SK-N-SH (cell line): ENCODE measurements around the gene RPP14. TPM values are rescaled to one million over a fixed set of nuclear protein-coding genes. Genes with fewer than 3 reads are reported as not detected.

Experiments
- CTCF ChIA-PET: fragments of 300-600, 350-600 bp; formaldehyde crosslinking; extraction: SDS; loops from one replicate; lab custom pipeline; 2021; lab: Yijun Ruan, JAX
- POLR2A ChIA-PET: fragments of 350-600 bp; sonication (Branson Sonifier 250); formaldehyde crosslinking; extraction: SDS; loops from one replicate; lab custom pipeline; 2020; ENCODE audit warnings: antibody characterized with exemption, inconsistent platforms; lab: Yijun Ruan, JAX
- DNase-seq: peaks from one replicate; pipeline ENCODE4 v3.0.0; 2012
- H2AFZ ChIP-seq: fragments of 200-600 bp; sonication (generic); 2 replicates; pipeline ENCODE4 v1.8.1; 2016; ENCODE audit warnings: antibody characterized with exemption, mild to moderate bottlenecking, low read depth
- H3F3A ChIP-seq: fragments of 200-600 bp; sonication (generic); replicated peaks from 2 replicates; pipeline ENCODE3; 2016; ENCODE audit warnings: antibody characterized with exemption, mild to moderate bottlenecking; ENCODE audit not compliant: insufficient read depth
- H3K27ac ChIP-seq, 2 experiments: fragments of 200-500 bp in 1 of 2; fragments of 200-600 bp in 1 of 2; sonication (Bioruptor generic) in 1 of 2; sonication (generic), shearing (Covaris generic) in 1 of 2; 2 replicates each; pipeline versions ENCODE4 v1.5.1 to v1.6.1; 2014 to 2016; ENCODE audit warnings: low read depth in 2 of 2, inconsistent platforms in 1 of 2, low read length in 1 of 2, mild to moderate bottlenecking in 1 of 2, mixed read lengths in 1 of 2
- H3K27me3 ChIP-seq: fragments of 200-600 bp; sonication (generic), shearing (Covaris generic); 2 replicates; pipeline ENCODE4 v1.6.1; 2016; ENCODE audit warnings: mixed run types; ENCODE audit not compliant: insufficient read depth
- H3K36me3 ChIP-seq, 2 experiments: fragments of 200-500 bp in 1 of 2; fragments of 200-600 bp in 1 of 2; sonication (Bioruptor generic) in 1 of 2; sonication (generic) in 1 of 2; replicated peaks in 1 of 2; 2 replicates each; pipeline versions ENCODE3 to v1.5.1; 2014 to 2016; ENCODE audit warnings: low read length in 1 of 2, mild to moderate bottlenecking in 1 of 2; ENCODE audit not compliant: insufficient read depth in 2 of 2, control insufficient read depth in 1 of 2
- H3K4me1 ChIP-seq, 2 experiments: fragments of 200-500 bp in 1 of 2; fragments of 200-600 bp in 1 of 2; sonication (Bioruptor generic) in 1 of 2; sonication (generic), shearing (Covaris generic) in 1 of 2; 2 replicates each; pipeline versions ENCODE4 v1.5.1 to v1.6.1; 2014 to 2016; ENCODE audit warnings: low read depth in 1 of 2, low read length in 1 of 2, mixed run types in 1 of 2; ENCODE audit not compliant: insufficient read depth in 2 of 2, control insufficient read depth in 1 of 2
- H3K4me2 ChIP-seq: fragments of 200-600 bp; sonication (generic), shearing (Covaris generic); 2 replicates; pipeline ENCODE4 v1.6.1; 2017; ENCODE audit warnings: mixed run types
- H3K4me3 ChIP-seq, 2 experiments: fragments of 200-500 bp in 1 of 2; fragments of 200-600 bp in 1 of 2; sonication (Bioruptor generic) in 1 of 2; sonication (generic), shearing (Covaris generic) in 1 of 2; 2 replicates each; pipeline versions ENCODE4 v1.5.1 to v1.8.1; 2014 to 2016; ENCODE audit warnings: low read depth in 2 of 2, inconsistent platforms in 1 of 2, low read length in 1 of 2, mild to moderate bottlenecking in 1 of 2, mixed read lengths in 1 of 2, moderate library complexity in 1 of 2
- H3K79me2 ChIP-seq: fragments of 200-600 bp; sonication (generic); 2 replicates; pipeline ENCODE4 v1.8.1; 2017; ENCODE audit warnings: mild to moderate bottlenecking; ENCODE audit not compliant: insufficient read depth
- H3K9ac ChIP-seq: fragments of 200-600 bp; sonication (generic); 2 replicates; pipeline ENCODE4 v1.6.1; 2017; ENCODE audit warnings: mixed run types
- H3K9me2 ChIP-seq: fragments of 200-600 bp; sonication (generic); 2 replicates; pipeline ENCODE4 v1.6.1; 2017; ENCODE audit warnings: mixed run types
- H3K9me3 ChIP-seq: fragments of 200-600 bp; sonication (generic); 2 replicates; pipeline ENCODE4 v1.6.1; 2017; ENCODE audit warnings: mixed run types, mild to moderate bottlenecking, moderate library complexity
- H4K20me1 ChIP-seq: fragments of 200-600 bp; sonication (generic); 2 replicates; pipeline ENCODE4 v1.6.1; 2017; ENCODE audit warnings: mild to moderate bottlenecking, mixed run types; ENCODE audit not compliant: insufficient read depth
- CHD2 ChIP-seq: fragments of 150-350 bp; IDR thresholded peaks from 2 replicates; pipeline ENCODE4 v1.6.1; 2018; ENCODE audit warnings: low read length; ENCODE audit not compliant: partially characterized antibody
- ELF1 ChIP-seq: IDR thresholded peaks from 2 replicates; pipeline ENCODE4 v1.4.0; 2012
- EZH2phosphoT487 ChIP-seq: fragments of 200-600 bp; sonication (generic); IDR thresholded peaks from 2 replicates; pipeline ENCODE4 v1.6.1; 2017; ENCODE audit warnings: low read depth, mixed run types, mild to moderate bottlenecking, antibody characterized with exemption, moderate library complexity, borderline replicate concordance
- FOSL2 ChIP-seq: IDR thresholded peaks from 2 replicates; pipeline ENCODE4 v1.4.0; 2012; ENCODE audit warnings: low read depth, mild to moderate bottlenecking, moderate library complexity, borderline replicate concordance
- FOXM1 ChIP-seq: IDR thresholded peaks from 2 replicates; pipeline ENCODE4 v1.4.0; 2012; ENCODE audit warnings: low read depth, mild to moderate bottlenecking
- GABPA ChIP-seq: IDR thresholded peaks from 2 replicates; pipeline ENCODE4 v1.4.0; 2012; ENCODE audit warnings: low read depth, mild to moderate bottlenecking
- JUND ChIP-seq: IDR thresholded peaks from 2 replicates; pipeline ENCODE4 v1.4.0; 2012
- NFIC ChIP-seq: IDR thresholded peaks from 2 replicates; pipeline ENCODE4 v1.4.0; 2012; ENCODE audit warnings: borderline replicate concordance
- NRF1 ChIP-seq: IDR thresholded peaks from 2 replicates; pipeline ENCODE4 v1.6.1; 2012; ENCODE audit warnings: low read depth, mild to moderate bottlenecking, low read length
- RAD21 ChIP-seq: IDR thresholded peaks from 2 replicates; pipeline ENCODE4 v1.6.1; 2012; ENCODE audit warnings: mild to moderate bottlenecking, low read length
- RFX5 ChIP-seq: IDR thresholded peaks from 2 replicates; pipeline ENCODE4 v1.6.1; 2012; ENCODE audit warnings: mild to moderate bottlenecking, improper control_type of control experiment, low read length
- SMC3 ChIP-seq: IDR thresholded peaks from 2 replicates; pipeline ENCODE4 v1.6.1; 2012; ENCODE audit warnings: low read depth, low read length, improper control_type of control experiment
- TCF12 ChIP-seq: IDR thresholded peaks from 2 replicates; pipeline ENCODE4 v1.4.0; 2012
- YY1 ChIP-seq: IDR thresholded peaks from 2 replicates; pipeline ENCODE4 v1.4.0; 2012; ENCODE audit warnings: low read depth, mild to moderate bottlenecking
- WGBS: methylation state at CpG from one replicate; pipeline ENCODE4 v1.1.6; 2017; ENCODE audit warnings: low lambda C conversion rate; 5-methylcytosine and 5-hydroxymethylcytosine counted together
- polyA plus RNA-seq, 3 experiments: library from polyadenylated mRNA; depleted of rRNA; stranded (reverse); fragments of >200 nt; gene quantifications; 2 replicates each; pipeline ENCODE4 v1.2.3, GENCODE V29; 2012
- TF ChIP-seq, protein P1 (sequence below): IDR thresholded peaks from 2 replicates; pipeline ENCODE4; 2012
- TF ChIP-seq, protein P2 (sequence below): IDR thresholded peaks from 2 replicates; pipeline ENCODE4 v1.4.0; 2012; ENCODE audit warnings: low read depth, borderline replicate concordance
- TF ChIP-seq, protein P3 (sequence below): fragments of 150-350 bp; IDR thresholded peaks from 2 replicates; pipeline ENCODE4 v1.6.1; 2017; ENCODE audit warnings: antibody characterized with exemption, low read length, low read depth, borderline replicate concordance
- TF ChIP-seq, protein P4 (sequence below): IDR thresholded peaks from 2 replicates; pipeline ENCODE4 v1.4.0; 2012; ENCODE audit warnings: low read depth
- TF ChIP-seq, protein P5 (sequence below): fragments of 200-600 bp; sonication (generic); IDR thresholded peaks from 2 replicates; pipeline ENCODE4 v1.6.1; 2017; ENCODE audit warnings: antibody characterized with exemption, mild to moderate bottlenecking, moderate library complexity
- TF ChIP-seq, protein P6 (sequence below): fragments of 150-350 bp; IDR thresholded peaks from 2 replicates; pipeline ENCODE4 v1.6.1; 2016; ENCODE audit warnings: mild to moderate bottlenecking, low read depth, low read length

The RPP14 gene
- polyA plus RNA-seq, 1 of the 3 experiments (the other 2 are of a cell fraction): 8.3 TPM

DNA sequence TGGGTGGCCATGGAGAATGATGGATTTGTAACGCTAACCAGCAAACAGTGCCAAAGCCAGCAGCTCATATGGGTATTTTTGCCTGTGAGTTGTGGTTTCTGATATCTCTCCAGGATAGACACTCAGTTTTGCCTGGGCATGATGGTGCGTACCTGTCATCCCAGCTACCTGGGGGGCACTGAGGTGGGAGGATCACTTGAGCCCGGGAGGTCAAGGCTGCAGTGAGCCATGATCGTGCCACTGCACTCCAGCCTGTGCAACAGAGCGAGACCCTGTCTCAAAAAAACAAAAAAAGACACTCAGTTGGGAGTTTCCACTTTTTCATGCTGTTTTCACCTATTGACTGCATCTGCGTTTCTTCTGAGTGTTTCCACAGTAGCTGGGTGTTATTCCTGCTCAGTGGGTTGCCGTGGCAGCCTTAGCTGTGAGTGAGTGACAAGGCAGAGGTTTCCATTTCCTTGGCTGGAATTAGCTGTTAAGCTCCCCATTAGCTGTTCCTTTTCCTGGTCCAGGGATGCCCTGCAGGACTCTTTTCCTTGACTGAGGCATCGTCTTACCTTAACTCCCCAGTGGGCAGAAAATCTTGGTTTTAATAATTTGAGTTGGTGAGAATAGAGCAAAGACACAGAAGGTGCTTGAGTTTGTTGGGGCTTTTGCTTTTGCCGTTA is 14.2 kb upstream of the RPP14 start:
- WGBS: 85% methylated on average over 7 of the region's 9 CpGs
- no peak overlapping the region for H3K27ac ChIP-seq
- no peaks in the 10 kb centered on the region for H3K79me2 ChIP-seq
- ChIA-PET POLR2A (no interaction called here), CTCF (interaction anchor here (1.2 to 1.9 kb wide), 3 partner anchors 8 to 114 kb away, joined by 4 to 6 read pairs (median 4); no protein-coding TSS in a partner anchor)
- TF ChIP-seq, protein P1, sequence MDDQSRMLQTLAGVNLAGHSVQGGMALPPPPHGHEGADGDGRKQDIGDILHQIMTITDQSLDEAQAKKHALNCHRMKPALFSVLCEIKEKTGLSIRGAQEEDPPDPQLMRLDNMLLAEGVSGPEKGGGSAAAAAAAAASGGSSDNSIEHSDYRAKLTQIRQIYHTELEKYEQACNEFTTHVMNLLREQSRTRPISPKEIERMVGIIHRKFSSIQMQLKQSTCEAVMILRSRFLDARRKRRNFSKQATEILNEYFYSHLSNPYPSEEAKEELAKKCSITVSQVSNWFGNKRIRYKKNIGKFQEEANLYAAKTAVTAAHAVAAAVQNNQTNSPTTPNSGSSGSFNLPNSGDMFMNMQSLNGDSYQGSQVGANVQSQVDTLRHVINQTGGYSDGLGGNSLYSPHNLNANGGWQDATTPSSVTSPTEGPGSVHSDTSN: no peak
- TF ChIP-seq SMC3: no peak
- no peak for TF ChIP-seq FOXM1
- TF ChIP-seq FOSL2: no peak
- no peak for TF ChIP-seq NRF1
- H3K27me3 ChIP-seq: no peaks in the 10 kb centered on the region
- H3K9ac ChIP-seq: no peak overlapping the region
- no peaks in the 10 kb centered on the region for H3K4me1 ChIP-seq
- no peak overlapping the region for H2AFZ ChIP-seq
- H3K9me3 ChIP-seq: 0 out of 2 replicates have a peak, but pooled peaks cover 7% of the 10 kb centered on the region
- H4K20me1 ChIP-seq: no peaks in the 10 kb centered on the region
- no peak overlapping the region for H3K4me3 ChIP-seq
- H3K4me2 ChIP-seq: no peak overlapping the region
- H3K36me3 ChIP-seq: peaks cover 0 to 13% of the 10 kb centered on the region in 2 experiments
- no peaks in the 10 kb centered on the region for H3F3A ChIP-seq
- H3K9me2 ChIP-seq: no peaks in the 10 kb centered on the region
- no peak for DNase-seq

DNA sequence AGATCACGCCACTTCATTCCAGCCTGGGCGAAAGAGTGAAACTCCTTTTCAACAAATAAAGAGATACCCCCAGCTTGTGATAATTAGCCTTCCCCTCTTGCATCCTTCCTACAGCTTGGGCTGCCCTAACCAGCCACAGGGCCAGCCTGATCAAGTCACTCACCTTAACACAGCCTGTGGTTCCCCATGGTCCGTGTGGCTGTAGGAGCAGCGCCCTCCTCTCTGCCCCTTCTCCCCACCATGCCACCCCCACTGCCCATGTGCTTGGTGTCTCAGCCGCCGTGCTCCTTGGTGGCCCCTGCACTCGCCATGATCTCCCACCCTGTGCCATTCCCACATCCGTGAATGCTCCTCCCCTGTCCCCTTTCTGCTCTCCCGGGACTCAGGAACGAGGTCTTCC is 13.2 kb upstream of the RPP14 start:
- CTCF ChIA-PET: interaction anchor here (1.6 to 3.7 kb wide), 2 partner anchors 14 to 115 kb away, joined by 4 to 24 read pairs; no protein-coding TSS in a partner anchor
- POLR2A ChIA-PET: no interaction called here
- H3K9me3 ChIP-seq: 0 out of 2 replicates have a peak, but pooled peaks cover 7% of the 10 kb centered on the region
- no peak overlapping the region for H2AFZ ChIP-seq
- no peak overlapping the region for H3K4me3 ChIP-seq
- no peak for TF ChIP-seq TCF12
- TF ChIP-seq ELF1: no peak
- TF ChIP-seq, protein P1: no peak
- TF ChIP-seq, protein P2, sequence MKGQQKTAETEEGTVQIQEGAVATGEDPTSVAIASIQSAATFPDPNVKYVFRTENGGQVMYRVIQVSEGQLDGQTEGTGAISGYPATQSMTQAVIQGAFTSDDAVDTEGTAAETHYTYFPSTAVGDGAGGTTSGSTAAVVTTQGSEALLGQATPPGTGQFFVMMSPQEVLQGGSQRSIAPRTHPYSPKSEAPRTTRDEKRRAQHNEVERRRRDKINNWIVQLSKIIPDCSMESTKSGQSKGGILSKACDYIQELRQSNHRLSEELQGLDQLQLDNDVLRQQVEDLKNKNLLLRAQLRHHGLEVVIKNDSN: no peak
- TF ChIP-seq CHD2: no peak
- TF ChIP-seq YY1: no peak
- TF ChIP-seq FOXM1: no peak
- TF ChIP-seq, protein P3, sequence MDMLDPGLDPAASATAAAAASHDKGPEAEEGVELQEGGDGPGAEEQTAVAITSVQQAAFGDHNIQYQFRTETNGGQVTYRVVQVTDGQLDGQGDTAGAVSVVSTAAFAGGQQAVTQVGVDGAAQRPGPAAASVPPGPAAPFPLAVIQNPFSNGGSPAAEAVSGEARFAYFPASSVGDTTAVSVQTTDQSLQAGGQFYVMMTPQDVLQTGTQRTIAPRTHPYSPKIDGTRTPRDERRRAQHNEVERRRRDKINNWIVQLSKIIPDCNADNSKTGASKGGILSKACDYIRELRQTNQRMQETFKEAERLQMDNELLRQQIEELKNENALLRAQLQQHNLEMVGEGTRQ: no peak
- TF ChIP-seq RAD21: no peak
- TF ChIP-seq, protein P4, sequence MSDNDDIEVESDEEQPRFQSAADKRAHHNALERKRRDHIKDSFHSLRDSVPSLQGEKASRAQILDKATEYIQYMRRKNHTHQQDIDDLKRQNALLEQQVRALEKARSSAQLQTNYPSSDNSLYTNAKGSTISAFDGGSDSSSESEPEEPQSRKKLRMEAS: no peak
- TF ChIP-seq, protein P5, sequence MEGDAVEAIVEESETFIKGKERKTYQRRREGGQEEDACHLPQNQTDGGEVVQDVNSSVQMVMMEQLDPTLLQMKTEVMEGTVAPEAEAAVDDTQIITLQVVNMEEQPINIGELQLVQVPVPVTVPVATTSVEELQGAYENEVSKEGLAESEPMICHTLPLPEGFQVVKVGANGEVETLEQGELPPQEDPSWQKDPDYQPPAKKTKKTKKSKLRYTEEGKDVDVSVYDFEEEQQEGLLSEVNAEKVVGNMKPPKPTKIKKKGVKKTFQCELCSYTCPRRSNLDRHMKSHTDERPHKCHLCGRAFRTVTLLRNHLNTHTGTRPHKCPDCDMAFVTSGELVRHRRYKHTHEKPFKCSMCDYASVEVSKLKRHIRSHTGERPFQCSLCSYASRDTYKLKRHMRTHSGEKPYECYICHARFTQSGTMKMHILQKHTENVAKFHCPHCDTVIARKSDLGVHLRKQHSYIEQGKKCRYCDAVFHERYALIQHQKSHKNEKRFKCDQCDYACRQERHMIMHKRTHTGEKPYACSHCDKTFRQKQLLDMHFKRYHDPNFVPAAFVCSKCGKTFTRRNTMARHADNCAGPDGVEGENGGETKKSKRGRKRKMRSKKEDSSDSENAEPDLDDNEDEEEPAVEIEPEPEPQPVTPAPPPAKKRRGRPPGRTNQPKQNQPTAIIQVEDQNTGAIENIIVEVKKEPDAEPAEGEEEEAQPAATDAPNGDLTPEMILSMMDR: no peak
- TF ChIP-seq, protein P6, sequence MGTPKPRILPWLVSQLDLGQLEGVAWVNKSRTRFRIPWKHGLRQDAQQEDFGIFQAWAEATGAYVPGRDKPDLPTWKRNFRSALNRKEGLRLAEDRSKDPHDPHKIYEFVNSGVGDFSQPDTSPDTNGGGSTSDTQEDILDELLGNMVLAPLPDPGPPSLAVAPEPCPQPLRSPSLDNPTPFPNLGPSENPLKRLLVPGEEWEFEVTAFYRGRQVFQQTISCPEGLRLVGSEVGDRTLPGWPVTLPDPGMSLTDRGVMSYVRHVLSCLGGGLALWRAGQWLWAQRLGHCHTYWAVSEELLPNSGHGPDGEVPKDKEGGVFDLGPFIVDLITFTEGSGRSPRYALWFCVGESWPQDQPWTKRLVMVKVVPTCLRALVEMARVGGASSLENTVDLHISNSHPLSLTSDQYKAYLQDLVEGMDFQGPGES: no peak
- no peak for TF ChIP-seq EZH2phosphoT487
- no peak for TF ChIP-seq SMC3
- no peak for TF ChIP-seq JUND
- no peak for TF ChIP-seq NRF1
- no peak for TF ChIP-seq RFX5
- no peak for TF ChIP-seq NFIC
- TF ChIP-seq GABPA: no peak
- H3K4me2 ChIP-seq: no peak overlapping the region
- WGBS: 90% methylated on average over 9 of the region's 10 CpGs
- H3K27me3 ChIP-seq: no peaks in the 10 kb centered on the region
- DNase-seq: no peak
- no peaks in the 10 kb centered on the region for H3K4me1 ChIP-seq
- no peaks in the 10 kb centered on the region for H3F3A ChIP-seq
- H3K79me2 ChIP-seq: no peaks in the 10 kb centered on the region
- H3K9ac ChIP-seq: no peak overlapping the region
- H3K9me2 ChIP-seq: no peaks in the 10 kb centered on the region
- no peaks in the 10 kb centered on the region for H4K20me1 ChIP-seq
- peaks cover 0 to 13% of the 10 kb centered on the region in 2 experiments for H3K36me3 ChIP-seq
- no peak overlapping the region for H3K27ac ChIP-seq
